ENCODE results near the gene AP2M1.

- TF ChIP-seq CTCF (conservative IDR thresholded peaks at IDR 0.05; ENCODE audit: low read length) (no peak), EZH2phosphoT487 (IDR thresholded peaks at IDR 0.05; ENCODE audit: borderline replicate concordance) (no peak)
These were observed 851 bp downstream of the AP2M1 start for GRCh38 chr3:184175506-184175905.
